Non-pigmented ciliary epithelial cell (primary cell): ENCODE data around the gene TMSB15A.
"Not testable (repeated sequence)": the region's sequence is repeated elsewhere in the genome, so short reads cannot be mapped to it uniquely, and the experiment has no call there.

Source experiments
- DNase-seq: peaks from one replicate; pipeline ENCODE4 v3.0.0-alpha.2; 2010; ENCODE audit warnings: low read depth

Gene TMSB15A

GRCh38 chrX:102515975-102516941, at the start of gene TMSB15A:
TSS of gene TMSB15A (minus strand) at chrX:102516739.
- no peak for DNase-seq

DNA sequence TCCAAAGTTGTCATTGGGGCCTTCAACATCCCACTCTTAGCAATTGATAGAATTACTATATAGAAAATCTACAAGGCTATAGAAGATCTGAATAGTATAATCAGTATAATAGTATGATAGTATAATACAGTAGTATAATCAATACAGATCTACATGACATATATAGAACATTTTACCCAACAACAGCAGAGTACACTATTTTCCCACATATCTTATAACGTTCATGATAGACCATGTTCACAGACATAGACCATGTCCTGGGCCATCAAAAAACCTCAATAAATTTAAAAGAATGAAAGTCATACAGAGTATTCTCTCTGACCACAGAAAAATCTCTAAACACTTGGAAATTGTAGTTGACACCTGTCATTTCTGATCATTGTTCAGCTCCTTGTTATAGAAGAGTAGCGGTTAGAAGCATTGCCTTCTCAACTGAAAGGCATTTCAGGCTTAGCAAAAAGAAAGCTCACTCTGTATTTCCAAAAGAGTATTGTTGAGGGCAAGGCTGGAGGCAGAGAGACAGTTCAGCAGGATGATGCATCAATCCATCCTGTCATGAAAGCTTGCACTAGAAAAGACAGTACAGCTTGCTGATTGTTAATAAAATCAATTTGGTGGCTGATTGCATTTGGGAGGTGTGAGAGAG, 44.0 kb upstream of the TMSB15A start:
- DNase-seq = no peak

DNA sequence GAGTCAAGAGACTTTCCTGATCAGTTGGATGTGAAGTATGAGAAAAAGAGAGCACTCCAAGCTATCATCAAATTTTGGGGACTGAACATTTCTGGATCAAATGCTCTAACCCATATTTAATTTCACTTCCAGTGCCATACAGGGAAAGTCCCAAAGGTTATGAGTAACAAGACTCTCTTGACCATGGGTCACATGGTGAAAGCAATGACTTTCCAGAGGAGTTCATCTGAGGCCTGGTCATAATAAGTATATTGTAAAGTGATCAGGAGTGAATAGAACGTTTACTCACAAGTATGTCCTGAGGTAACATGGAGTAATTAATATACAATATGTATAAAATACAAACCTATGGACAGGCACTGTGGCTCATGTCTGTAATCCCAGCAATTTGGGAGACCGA, 42.1 kb upstream of the TMSB15A start:
- DNase-seq = no peak

- DNase-seq = no peak
These were observed 31.7 kb upstream of the TMSB15A start for GRCh38 chrX:102548231-102548630.

GRCh38 chrX:102546828-102547493, 30.4 kb upstream of the TMSB15A start:
- no peak for DNase-seq

GRCh38 chrX:102546175-102546574, 29.6 kb upstream of the TMSB15A start:
- DNase-seq = not testable (repeated sequence)

GRCh38 chrX:102535958-102536357, 19.4 kb upstream of the TMSB15A start:
- no peak for DNase-seq

DNA sequence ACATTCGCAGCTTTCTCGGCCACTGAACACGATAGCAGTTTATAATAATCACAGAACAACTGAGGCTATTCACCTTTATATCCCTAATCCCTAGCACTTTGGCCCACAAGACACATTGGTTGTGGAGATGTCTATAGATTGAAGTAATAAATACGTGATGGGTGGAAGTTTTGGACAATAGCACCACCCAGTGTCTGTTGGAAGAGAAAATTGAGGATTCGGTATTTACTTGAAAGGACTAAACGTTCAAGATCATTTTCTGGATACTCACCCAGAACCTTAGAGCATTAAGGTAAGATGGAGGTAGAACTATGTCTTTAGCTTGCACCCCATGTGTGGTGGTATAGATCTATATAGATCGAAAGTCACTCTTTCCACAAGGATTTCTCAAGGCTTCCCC, 787 bp upstream of the TMSB15A start:
- no peak for DNase-seq

GRCh38 chrX:102514536-102514935, 2.0 kb downstream of the TMSB15A start:
- no peak for DNase-seq

DNA sequence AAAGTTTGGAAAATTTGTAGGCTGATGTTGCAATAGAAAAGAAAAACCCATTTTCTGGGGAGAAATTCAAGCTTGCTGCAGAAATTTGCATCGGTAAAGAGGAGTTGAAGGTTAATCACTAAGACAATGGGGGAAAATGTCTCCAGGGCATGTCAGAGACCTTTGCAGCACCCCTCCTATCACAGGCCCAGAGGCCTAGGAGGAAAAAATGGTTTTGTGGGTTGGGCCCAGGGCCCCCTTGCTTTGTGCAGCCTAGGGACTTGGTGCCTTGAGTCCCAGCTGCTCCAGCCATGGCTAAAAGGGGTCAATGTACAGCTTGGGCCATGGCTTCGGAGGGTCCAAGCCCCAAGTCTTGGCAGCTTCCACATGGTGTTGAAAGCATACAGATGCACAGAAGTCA, 17.8 kb downstream of the TMSB15A start:
- DNase-seq = no peak

DNA sequence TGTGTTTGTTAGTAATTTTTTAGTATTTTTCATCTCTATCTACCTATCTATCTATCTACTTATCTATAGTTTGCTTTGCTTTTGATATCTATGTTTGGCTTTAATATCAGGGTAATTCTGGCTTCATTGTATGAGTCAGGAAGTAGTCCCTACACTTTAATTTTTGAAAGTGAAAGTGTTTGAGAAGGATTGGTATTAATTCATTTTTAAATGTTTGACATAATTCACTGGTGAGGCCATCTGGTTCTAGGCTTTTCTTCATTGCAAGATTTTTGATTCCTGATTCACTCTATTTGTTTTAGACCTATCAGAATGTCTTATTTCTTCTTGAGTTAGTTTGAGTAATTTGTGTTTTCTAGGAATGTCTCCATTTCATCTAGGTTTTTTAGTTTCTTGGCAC, 24.8 kb downstream of the TMSB15A start:
- DNase-seq = peak; percentile 11

DNA sequence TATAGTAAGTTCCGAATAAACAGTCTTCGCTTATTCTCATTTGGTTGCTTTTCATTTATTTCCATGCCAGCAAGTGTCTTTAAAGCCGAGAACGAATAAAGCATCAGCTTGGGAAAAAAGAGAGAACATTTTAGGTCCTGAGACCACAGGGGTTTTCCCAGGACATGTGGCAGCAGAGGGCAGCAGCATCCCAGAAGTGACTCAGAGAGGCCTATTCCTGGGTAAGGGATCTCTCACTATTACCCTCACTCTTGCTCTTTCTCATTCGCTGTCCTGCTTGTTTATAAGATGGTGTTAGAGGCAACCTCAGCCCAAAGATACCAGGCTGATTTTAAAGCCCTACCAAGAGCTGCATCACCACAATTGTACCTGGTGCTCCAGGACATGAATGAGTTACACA, 37.8 kb downstream of the TMSB15A start:
- not testable (repeated sequence) for DNase-seq

DNA sequence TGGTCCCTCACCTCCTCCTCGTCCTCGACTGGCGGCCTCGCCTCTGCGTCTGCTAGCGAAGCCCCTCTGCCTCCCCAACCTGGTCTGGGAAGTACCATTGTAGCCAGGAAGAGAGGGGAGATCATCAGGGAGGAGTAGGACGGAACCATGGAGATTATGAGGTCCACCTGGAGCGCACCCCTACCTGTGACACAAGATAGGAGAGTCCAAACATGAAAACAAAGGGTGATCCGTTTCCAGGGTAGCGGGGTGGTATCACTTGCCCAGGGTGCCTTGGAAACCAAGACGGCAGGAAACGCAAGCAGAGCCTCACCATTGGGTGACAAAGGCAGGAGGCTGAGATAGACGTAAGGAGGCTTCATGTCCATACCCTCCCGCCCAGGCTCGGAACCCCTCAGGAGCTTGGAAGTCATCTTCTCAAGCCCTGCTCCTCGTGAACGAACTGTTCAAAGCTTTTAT, 44.7 kb downstream of the TMSB15A start, which contains the start of gene TCP11X2:
Gene TCP11X2 (minus strand): TSS at position 51 of the 459 bp plus-strand sequence.
- DNase-seq = not testable (repeated sequence)

DNA sequence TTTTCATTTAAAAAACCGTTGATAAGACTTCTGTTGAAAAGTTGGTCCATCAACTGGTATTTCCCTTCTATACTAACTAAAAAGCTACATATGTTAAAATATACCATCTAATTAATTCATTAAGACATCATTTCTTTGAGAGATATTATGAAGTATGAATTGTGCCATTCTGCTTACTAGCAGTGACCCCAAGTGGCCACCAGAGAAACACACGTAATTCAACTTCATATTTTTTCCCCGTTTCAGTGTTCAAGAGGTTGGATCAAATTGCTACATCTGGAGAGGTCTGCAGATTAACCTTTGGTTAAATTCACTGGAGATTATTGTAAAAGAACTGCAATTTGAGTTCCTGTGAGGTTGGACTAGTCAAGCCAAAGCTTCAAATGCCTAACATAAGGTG, 46.3 kb downstream of the TMSB15A start:
- not testable (repeated sequence) for DNase-seq
